ENCODE measurements around the gene ZBTB42.
A peak's percentile ranks its signal among the peaks of the same experiment; 100 is the strongest.
"Not testable (repeated sequence)": the region's sequence is repeated elsewhere in the genome, so short reads cannot be mapped to it uniquely, and the experiment has no call there.

The ZBTB42 gene

DNA sequence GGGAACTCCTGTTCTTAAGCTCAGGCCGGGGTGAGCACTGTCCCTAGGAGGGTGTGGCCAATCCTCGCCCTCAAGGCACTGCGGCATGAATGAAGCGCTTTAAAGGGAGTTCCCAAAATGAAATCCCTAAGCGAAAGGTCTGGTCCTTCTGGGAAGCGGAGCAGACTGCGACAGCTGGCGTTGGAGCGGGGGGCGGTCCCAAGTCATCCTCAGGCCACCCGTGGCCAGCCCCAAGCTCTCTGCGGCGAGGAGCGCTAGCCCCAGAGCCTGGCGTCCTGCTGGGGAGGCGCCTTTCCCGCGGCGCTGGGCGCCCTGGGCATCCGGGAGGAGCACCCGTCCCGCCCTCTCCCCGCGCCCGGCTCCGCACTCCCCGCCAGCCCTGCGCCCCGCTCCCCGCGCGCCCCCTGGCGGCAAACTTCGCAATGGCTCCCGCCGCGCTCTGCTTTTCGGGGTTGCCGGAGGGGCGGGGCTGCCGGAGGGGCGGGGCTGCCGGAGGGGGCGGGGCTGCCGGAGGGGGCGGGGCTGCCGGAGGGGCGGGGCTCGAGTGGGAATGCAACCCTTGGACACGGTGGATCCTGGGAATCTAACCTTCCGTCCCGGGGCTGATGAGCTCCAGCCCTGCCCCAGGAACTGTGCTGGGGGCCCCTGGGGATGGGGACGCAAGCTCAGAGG lies 25.4 kb downstream of the ZBTB42 start:
- peak overlapping the region; percentile 54 for H3K4me3 ChIP-seq (ENCODE audit: low read depth, low read length)
- TF ChIP-seq, protein P1, sequence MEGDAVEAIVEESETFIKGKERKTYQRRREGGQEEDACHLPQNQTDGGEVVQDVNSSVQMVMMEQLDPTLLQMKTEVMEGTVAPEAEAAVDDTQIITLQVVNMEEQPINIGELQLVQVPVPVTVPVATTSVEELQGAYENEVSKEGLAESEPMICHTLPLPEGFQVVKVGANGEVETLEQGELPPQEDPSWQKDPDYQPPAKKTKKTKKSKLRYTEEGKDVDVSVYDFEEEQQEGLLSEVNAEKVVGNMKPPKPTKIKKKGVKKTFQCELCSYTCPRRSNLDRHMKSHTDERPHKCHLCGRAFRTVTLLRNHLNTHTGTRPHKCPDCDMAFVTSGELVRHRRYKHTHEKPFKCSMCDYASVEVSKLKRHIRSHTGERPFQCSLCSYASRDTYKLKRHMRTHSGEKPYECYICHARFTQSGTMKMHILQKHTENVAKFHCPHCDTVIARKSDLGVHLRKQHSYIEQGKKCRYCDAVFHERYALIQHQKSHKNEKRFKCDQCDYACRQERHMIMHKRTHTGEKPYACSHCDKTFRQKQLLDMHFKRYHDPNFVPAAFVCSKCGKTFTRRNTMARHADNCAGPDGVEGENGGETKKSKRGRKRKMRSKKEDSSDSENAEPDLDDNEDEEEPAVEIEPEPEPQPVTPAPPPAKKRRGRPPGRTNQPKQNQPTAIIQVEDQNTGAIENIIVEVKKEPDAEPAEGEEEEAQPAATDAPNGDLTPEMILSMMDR (IDR thresholded peaks at IDR 0.05; ENCODE audit: borderline replicate concordance, insufficient read depth, low read depth, low read length), result peak; percentile 72

DNA sequence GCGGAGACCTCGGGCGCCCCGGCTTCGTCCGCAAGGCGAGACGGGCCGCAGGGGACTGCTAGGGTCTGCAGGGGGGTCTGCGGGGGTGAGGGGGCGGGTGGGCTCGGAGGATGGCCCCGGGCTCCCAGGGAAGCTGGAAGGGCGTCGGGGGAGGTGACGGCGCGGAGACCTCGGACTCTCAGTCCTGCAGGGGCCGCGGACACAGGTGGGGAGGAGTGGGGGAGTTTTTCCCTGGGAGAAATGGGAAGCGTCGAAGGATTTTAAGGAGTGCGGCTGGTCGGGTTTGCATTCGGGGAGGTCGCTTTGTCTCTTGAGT lies 25.9 kb downstream of the ZBTB42 start:
- TF ChIP-seq, protein P1 (IDR thresholded peaks at IDR 0.05; ENCODE audit: borderline replicate concordance, insufficient read depth, low read depth, low read length), result no peak
- no peak overlapping the region for H3K4me3 ChIP-seq (ENCODE audit: low read depth, low read length)

DNA sequence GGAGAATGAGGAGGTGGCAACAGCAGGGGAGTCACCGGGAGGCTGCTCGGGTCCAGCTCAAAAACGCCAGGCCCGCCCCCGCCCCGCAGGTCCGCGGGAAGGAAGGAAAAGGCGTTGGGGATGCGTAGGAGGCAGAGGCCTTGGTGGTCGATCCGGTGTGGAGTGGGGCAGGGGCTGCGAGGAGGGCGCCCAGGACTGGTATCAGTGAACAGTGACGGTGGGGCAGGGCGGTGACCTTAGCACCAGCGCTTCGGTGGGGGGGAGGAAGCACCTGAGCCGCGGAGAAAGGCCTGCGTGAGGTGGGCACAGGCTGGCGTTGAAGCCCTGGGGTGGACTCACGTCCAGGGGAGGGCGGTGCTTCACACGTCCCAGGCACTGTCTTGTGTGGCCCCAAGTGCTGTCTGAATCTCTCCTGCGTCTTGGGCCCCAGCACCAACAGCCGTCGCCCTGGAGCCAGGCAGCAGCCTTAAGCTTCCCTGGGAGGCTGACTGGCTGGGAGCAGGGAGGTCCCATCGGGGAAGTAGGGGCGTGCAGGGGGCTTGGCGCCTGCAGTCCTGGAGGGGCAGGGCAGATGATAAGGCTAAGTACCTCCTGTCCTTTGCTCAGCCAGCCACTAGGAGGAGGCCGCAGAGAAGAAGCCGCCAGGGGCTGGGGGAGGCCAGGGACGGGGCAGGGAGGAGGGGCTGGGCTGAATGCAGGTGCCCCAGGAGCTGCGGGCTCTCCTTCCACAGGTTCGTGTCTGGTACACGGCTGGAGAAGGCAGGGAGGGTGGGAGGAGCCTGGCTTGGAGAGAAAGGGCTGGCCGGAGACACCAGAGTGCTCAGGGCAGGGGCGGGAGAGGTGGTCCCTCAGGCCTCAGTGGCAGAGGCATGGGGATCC lies 26.5 kb downstream of the ZBTB42 start:
- TF ChIP-seq, protein P1 (IDR thresholded peaks at IDR 0.05; ENCODE audit: borderline replicate concordance, insufficient read depth, low read depth, low read length), result peak; percentile 44
- H3K4me3 ChIP-seq (ENCODE audit: low read depth, low read length), result no peak overlapping the region

DNA sequence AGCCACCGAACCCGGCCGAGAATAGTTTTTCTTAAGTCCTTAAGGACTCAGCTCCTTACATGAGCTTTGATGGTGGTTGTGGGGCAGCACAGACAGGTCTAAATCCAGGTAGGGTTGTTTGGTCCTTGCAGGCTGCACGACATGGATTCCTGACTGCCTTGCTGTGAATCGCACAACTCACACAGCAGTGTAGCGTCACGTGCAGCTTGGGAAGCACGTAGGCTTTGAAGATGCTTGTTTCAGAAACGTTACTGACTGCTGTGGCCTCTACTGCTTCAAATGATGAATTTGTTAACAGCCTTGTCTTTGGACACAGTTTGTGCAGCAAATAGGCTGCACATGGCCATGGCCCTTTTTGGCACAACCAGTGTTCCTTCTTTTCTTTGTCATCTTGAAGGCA lies 29.9 kb downstream of the ZBTB42 start:
- TF ChIP-seq, protein P1 (IDR thresholded peaks at IDR 0.05; ENCODE audit: borderline replicate concordance, insufficient read depth, low read depth, low read length), result no peak
- H3K4me3 ChIP-seq (ENCODE audit: low read depth, low read length), result no peak overlapping the region

DNA sequence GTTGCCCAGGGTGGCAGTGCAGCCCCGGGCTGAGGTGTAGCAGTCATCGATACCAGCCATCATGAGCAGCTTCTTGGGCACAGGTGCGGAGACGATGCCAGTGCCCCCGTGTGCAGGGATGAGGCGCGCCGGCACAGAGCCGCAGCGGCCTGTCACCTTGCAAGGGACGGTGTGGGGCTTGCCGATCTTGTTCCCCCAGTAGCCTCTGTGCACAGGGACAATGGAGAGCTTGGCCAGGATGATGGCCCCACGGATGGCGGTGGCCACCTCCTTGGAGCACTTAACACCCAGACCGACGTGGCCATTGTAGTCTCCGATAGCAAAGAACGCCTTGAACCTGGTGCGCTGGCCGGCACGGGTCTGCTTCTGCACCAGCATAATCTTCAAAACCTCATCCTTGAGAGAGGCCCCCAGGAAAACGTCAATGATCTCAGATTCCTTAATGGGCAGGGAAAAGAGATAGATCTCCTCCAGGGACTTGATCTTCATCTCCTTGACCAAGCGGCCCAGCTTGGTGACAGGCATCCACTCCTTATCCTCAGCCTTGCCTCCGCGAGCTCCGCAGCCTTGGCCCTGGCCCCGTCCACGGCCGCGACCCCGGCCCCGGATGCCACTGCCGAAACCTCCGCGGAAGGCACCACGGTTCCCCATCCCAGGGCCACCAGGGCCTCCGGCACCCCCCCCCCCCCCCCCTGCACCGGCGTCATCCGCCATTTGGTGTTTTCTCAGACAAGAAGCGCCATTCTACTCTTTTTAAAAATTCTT lies 35.5 kb downstream of the ZBTB42 start:
- H3K4me3 ChIP-seq (ENCODE audit: low read depth, low read length), result not testable (repeated sequence)

DNA sequence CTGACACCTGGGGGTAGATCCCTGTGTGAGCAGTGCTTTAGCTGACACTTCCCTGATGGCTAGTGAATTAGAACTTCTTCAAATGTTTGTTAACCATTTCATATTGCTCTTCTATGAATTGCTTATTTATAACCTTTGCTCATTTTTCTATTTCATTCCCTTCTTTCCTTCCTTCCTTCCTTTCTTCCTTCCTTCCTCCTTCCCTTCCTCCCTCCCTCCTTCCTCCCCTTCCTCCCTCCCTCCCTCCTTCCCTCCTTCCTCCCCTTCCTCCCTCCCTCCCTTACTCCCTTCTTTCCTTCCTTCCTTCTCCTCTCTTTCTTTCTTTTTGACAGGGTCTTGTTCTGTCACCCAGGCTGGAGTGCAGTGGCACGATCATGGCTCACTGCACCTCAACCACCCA lies 40.8 kb downstream of the ZBTB42 start:
- TF ChIP-seq, protein P1 (IDR thresholded peaks at IDR 0.05; ENCODE audit: borderline replicate concordance, insufficient read depth, low read depth, low read length), result no peak
- no peak overlapping the region for H3K4me3 ChIP-seq (ENCODE audit: low read depth, low read length)

DNA sequence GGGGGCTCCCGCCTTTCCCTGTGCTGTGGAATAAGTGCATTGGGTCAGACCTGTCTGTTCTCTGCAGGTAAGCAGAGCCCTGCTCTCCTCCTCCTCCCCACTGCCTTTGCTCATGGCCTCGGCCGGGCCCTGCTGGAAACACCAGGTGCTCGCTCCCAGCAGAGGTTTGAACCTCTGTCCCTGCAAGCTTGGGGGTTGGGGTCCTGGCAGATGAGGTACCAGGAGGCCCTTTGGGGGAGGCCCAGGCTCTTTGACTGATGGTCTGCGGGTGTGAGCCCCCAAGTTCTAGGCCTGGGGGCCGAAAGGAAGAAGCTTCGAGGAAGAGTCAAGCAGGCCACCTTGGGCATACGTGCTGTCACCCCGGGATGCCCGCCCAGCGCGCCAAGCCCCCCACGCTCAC lies 42.1 kb downstream of the ZBTB42 start:
- TF ChIP-seq, protein P1 (IDR thresholded peaks at IDR 0.05; ENCODE audit: borderline replicate concordance, insufficient read depth, low read depth, low read length), result no peak
- H3K4me3 ChIP-seq (ENCODE audit: low read depth, low read length), result no peak overlapping the region
